HG03558 (cell line): ENCODE data around the gene ARHGAP26.
A peak's percentile ranks its signal among the peaks of the same experiment; 100 is the strongest.

Experiments
- ATAC-seq: cut with Tn5 transposase; IDR thresholded peaks from one replicate; pipeline ENCODE4 v1.9.1; 2021; ENCODE audit warnings: moderate number of reproducible peaks; ENCODE audit not compliant: unreplicated experiment; ENCODE audit errors: extremely low read depth

ARHGAP26 gene

DNA sequence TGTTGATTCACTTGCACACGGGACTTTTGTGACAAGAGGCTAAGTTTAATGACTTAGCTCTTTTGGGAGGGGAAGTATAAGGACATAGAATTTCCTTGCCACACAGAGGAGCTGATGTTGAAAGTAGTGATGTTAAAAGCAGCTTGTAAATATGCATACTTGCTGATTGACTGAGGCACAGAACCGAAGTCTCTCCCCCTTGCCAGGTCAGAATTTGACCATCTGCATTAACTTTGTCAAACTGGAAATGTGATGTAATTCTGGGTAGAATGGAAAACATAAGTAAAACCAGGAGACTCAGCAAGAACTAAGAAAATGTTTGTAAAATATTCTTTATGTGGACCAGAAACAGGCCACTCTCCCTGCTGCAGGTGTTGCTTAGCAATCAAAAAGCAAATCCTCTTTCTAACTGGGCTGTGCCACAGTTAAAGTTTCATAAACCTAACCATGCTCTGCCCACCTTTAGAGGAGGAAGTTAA, 349.2 kb downstream of the ARHGAP26 start:
- peak; percentile 44 for ATAC-seq

DNA sequence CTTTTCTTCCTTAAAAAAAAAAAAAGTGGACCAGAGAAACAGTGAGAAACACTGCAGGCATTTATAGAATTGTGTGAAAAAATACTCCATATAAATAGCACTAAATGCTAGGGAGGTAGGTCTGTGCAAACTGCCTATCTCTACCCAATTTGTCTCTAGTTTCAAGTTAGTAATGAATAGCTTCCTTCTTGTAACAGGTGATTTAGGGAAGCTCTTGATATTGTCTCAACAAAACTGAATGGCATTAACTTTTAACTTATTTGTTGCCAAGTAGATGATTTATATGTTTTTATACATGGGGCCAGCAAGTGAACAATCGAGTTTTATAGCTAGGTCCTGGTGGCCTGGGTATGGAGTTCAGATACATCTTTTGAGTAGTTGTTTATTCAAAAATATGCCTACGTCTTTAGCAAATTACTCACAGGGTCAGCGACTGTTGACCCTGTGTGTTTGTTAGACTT, 349.7 kb downstream of the ARHGAP26 start:
- ATAC-seq, result no peak

DNA sequence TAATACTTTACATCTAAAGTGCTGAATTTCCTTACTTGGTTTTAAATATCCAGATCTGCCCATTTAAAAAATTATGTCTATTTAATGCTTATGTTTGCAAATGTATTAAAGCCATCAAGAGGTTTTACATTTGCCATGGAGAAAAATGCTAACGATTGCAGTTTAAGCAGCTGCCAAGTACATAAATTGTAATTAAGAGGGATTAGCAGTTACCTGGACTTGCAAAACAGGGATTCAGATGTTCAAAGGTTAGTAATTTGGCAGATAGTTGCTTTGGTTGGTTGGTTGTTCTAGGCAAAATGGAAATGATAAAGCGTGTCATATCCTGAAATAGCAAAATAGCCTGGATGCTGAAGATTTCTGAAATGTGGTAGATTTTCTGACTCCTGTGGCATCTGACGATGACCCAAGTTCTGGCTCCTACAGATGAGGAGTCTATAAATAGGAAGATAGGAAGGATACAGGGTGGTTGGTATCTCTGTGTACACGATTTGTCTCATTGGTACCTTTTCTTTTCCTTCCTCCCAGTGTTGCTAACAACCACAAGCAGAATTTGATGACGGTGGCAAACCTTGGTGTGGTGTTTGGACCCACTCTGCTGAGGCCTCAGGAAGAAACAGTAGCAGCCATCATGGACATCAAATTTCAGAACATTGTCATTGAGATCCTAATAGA, 350.4 kb downstream of the ARHGAP26 start:
- no peak for ATAC-seq

DNA sequence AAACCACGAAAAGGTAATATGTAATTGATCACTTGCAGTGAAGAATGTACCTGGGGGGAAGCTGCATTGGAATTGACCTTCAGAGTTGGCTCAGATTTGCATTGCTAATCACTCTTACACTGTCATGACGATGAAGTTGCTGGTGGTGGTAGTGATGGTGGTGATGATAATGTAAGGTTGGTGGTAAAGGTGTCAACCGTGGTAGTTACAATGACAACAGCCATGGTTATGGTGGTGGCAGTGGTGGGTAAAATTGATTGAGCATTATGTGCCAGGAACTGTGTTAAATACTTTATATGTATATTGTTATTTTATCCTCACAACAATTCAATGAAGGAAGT, 350.9 kb downstream of the ARHGAP26 start:
- no peak for ATAC-seq

DNA sequence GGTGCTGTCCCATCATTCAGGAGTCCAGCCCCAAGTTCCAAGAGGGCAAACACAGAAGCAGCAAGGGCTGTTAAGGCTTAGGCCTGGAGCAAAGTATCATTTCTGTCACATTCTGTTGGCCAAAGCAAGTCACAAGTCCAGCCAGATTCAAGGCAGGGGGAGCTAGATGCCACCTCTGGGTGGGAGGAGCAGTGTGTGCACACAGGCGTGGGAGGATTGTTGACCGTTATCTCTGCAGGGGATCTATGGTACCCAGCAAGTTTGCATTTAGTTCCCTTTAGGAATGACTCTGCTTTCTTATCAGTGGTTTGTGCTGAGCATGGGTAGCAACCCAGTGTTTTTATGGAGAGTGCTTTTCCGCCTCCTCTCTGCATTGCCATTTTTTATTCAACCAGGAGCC, 354.4 kb downstream of the ARHGAP26 start:
- ATAC-seq, result no peak

GRCh38 chr5:143126174-143127019, 356.2 kb downstream of the ARHGAP26 start:
- ATAC-seq, result no peak

DNA sequence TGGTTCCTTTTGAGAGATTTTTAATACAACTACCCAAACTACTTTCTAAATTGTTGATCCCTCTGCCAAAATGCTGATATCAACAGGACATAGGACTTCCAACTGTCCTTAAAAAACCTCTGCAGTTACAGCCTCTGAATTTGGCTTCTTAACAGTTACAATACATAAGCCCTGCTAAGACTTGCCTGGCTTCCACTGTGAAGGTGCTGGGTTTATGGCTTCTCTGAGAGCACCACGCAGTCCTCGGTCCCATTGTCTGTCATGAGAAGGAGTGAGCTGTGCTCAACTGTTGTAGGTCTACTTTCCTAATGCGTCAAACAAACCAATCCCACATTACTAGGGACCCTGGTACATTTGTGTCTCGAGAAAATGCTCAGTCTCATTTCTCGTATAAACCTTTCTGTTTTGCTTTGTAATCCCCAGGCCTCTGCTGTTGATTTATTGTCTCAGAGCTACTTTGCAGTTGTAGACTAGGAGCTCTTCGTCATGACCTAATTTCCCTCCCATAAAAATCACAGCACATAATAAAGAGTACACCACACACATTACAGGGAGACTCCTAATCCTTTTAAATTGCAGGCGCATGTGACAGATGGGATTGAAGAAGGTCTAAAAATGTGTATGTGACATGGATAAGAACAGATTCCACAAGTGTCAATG, 358.4 kb downstream of the ARHGAP26 start:
- no peak for ATAC-seq

DNA sequence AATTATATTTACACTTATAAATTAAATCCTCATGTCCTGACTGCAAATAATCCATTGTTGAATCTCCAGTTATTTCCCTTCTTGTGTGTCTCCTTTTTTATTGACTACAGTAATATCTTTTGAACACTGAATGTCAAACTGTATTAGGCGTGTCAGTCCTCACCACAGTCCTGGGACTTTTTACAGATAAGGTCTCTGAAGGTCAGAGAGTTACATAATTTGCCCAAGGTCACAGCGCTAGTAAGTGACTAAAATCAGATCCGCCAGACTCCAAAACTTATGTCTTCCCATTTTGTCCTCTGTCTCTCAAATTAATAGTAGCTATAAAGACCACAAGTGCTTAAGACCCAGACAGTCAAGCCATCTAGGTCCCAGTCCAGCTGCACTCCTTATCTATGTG, 359.0 kb downstream of the ARHGAP26 start:
- ATAC-seq, result no peak

GRCh38 chr5:143129910-143130612, 359.9 kb downstream of the ARHGAP26 start:
- ATAC-seq, result no peak

GRCh38 chr5:143130613-143131305, 360.6 kb downstream of the ARHGAP26 start:
- ATAC-seq, result no peak

GRCh38 chr5:143131972-143132371, 361.8 kb downstream of the ARHGAP26 start:
- no peak for ATAC-seq

GRCh38 chr5:143132739-143133138, 362.6 kb downstream of the ARHGAP26 start:
- no peak for ATAC-seq

- ATAC-seq, result no peak
Observed at GRCh38 chr5:143133721-143134120, 363.5 kb downstream of the ARHGAP26 start.

GRCh38 chr5:143134269-143134668, 364.1 kb downstream of the ARHGAP26 start:
- ATAC-seq, result no peak

GRCh38 chr5:143134900-143135299, 364.7 kb downstream of the ARHGAP26 start:
- ATAC-seq, result peak; percentile 76

DNA sequence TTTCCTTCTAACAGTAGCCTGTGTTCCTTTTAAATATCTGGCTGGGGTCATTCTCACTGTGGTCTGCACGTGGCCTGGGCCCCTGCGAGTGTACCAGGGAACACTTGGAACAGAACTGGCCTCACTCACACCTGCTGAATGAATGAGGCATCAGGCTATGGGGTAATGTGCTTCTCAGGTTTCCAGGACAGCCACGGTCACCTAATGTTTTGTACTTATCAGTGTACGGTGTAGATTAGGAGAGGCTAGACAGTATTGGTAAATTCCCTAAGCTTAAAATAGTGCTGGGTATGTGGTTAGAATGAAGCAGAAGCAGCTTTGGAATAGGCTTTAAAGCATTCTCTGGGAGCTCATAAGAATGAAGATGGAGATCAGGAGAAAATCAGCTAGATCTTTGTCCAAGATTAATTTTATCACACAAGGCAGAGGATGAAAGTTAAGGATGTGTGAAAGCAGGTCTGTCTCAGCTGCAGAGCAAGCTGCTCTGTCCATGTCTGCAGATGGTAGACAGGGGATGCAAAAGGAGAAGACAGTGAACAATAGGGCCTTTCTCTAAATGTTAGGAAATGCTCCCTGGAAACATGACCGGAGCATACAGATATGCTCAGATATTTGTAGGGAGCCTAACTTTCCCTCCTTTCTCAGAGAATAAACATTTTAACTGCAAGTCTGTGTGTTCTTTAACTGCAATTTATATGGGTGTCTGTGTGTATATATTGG, 365.8 kb downstream of the ARHGAP26 start:
- ATAC-seq, result no peak

- ATAC-seq, result no peak
Observed at GRCh38 chr5:143138839-143139238, 368.7 kb downstream of the ARHGAP26 start.

DNA sequence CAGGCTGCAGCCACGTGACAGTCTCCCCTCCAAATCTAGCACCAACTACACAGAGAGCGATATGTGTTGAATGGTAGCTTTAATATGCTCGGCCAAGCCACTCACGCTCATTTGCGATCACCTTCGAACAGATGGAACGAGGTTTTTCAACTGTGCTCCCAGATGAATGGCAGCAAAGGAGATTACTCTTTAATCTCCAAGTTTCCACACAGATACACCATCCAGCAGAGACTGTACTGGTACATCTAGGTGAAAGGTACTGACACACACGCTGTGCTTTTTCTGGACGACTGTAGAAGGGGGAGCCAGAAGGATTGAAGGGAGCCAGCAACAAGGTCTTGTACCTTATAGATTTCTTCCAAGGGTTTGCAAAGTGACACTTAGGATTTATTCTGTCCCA, 369.4 kb downstream of the ARHGAP26 start:
- ATAC-seq, result no peak

GRCh38 chr5:143140492-143141203, 370.5 kb downstream of the ARHGAP26 start:
- ATAC-seq, result no peak
